ENCODE data around the gene GEN1. TPM values are rescaled to one million over a fixed set of nuclear protein-coding genes. Genes with fewer than 3 reads are reported as not detected.

Gene GEN1
- total and polyA plus RNA-seq, 4 donors = 1.2 to 12.7 (median 7.8) TPM

DNA sequence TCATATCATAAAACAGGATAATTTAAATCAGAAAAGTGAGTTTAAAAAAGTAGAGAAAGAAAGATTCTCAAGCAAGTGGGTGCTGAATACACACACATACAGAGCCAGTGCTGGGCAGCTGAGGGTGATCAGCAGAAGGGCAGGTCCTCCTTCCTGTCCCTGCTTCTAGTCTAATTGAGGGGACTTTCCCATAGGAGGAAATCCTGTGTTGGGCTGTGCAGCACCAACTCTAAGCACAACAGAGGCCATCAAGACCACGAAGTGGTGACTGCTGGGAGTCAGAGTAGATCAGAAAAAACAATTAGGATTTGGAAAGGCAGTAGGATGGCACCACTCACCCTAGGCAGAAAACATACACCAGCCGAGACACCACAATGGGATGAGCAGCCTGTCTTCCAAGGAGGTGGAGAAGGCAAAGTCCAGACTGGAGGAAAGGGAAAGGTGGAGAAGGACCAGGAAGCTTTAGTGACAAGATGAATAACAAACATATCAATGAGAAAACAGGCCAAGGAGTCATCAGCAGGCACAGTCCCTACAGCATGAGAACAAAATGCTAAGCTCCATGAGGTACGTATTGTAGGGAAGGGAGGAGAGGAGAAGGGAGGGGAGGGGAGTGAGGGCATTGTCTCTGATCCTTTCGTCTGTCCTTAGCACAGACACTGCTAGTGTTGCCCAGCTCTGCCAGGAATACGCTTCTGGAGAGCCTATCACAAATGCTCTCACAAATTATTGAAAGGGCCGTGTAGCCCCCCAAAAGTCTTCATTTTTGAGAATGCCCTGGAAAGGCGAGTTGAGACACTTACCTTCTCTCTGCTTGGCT lies 45.6 kb downstream of the GEN1 start:
- H3K36me3 ChIP-seq (ENCODE audit: control insufficient read depth in 4 of 4, insufficient read depth in 3 of 4, low read depth in 1 of 4, low read length in 3 of 4) = no peaks in the 10 kb centered on the region
- WGBS = 84% methylated on average over 7 of the region's 7 CpGs
- TF ChIP-seq JUND (IDR thresholded peaks at IDR 0.05) = no peak
- TF ChIP-seq FOXA1 (IDR thresholded peaks at IDR 0.05) = no peak
- TF ChIP-seq TAF1 (conservative IDR thresholded peaks at IDR 0.05) = no peak
- TF ChIP-seq HNF4G (IDR thresholded peaks at IDR 0.05) = no peak
- TF ChIP-seq NR2F2 (IDR thresholded peaks at IDR 0.05) = no peak
- no peak for TF ChIP-seq ATF3 (IDR thresholded peaks at IDR 0.05)
- TF ChIP-seq REST (IDR thresholded peaks at IDR 0.05) = no peak

DNA sequence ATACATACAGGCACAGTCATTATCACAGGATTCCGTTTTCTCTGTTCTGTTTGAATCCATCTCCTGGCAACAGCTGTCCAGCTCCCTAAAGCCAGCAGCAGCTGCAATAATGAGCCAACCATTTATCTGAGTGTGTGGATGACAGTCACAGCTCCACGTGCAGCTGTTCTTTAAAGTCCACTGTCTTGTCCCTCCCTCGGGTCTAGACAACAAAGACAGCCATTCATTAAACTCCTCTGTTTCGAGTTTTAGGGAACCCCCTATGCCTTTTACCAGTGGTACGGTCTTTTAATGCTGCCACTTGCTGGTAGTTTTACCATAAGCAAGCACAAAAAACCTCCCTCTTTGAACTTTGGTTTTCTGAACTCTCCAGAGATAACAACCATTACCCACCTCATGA lies 46.3 kb downstream of the GEN1 start:
- H3K9me3 ChIP-seq (ENCODE audit: control insufficient read depth in 4 of 4, low read length in 3 of 4) = no peaks in the 10 kb centered on the region
- WGBS = 73% methylated on average over 5 of the region's 5 CpGs
- no peak overlapping the region for H3K27ac ChIP-seq (ENCODE audit: low read depth in 1 of 2, low read length in 2 of 2)
- H3K4me1 ChIP-seq (ENCODE audit: control insufficient read depth in 4 of 4, insufficient read depth in 4 of 4, low read length in 3 of 4) = no peaks in the 10 kb centered on the region
- no peak for DNase-seq (ENCODE audit: low spot score)
- TF ChIP-seq, protein P1, sequence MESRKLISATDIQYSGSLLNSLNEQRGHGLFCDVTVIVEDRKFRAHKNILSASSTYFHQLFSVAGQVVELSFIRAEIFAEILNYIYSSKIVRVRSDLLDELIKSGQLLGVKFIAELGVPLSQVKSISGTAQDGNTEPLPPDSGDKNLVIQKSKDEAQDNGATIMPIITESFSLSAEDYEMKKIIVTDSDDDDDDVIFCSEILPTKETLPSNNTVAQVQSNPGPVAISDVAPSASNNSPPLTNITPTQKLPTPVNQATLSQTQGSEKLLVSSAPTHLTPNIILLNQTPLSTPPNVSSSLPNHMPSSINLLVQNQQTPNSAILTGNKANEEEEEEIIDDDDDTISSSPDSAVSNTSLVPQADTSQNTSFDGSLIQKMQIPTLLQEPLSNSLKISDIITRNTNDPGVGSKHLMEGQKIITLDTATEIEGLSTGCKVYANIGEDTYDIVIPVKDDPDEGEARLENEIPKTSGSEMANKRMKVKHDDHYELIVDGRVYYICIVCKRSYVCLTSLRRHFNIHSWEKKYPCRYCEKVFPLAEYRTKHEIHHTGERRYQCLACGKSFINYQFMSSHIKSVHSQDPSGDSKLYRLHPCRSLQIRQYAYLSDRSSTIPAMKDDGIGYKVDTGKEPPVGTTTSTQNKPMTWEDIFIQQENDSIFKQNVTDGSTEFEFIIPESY (IDR thresholded peaks at IDR 0.05) = no peak
- TF ChIP-seq RXRA (IDR thresholded peaks at IDR 0.05) = no peak
- no peak for TF ChIP-seq HNF4G (IDR thresholded peaks at IDR 0.05)
- no peak for TF ChIP-seq FOXA2 (IDR thresholded peaks at IDR 0.05)
- TF ChIP-seq REST (IDR thresholded peaks at IDR 0.05) = no peak
- no peak for TF ChIP-seq FOXA1 (IDR thresholded peaks at IDR 0.05)
- no peak for TF ChIP-seq ATF3 (IDR thresholded peaks at IDR 0.05)
- no peak for TF ChIP-seq HNF4A (conservative IDR thresholded peaks at IDR 0.05)
- no peak for TF ChIP-seq NR2F2 (IDR thresholded peaks at IDR 0.05)
- TF ChIP-seq RAD21 (IDR thresholded peaks at IDR 0.05) = no peak
- no peak for TF ChIP-seq EGR1 (IDR thresholded peaks at IDR 0.05; ENCODE audit: low read depth in 2 of 2)
- TF ChIP-seq, protein P2, sequence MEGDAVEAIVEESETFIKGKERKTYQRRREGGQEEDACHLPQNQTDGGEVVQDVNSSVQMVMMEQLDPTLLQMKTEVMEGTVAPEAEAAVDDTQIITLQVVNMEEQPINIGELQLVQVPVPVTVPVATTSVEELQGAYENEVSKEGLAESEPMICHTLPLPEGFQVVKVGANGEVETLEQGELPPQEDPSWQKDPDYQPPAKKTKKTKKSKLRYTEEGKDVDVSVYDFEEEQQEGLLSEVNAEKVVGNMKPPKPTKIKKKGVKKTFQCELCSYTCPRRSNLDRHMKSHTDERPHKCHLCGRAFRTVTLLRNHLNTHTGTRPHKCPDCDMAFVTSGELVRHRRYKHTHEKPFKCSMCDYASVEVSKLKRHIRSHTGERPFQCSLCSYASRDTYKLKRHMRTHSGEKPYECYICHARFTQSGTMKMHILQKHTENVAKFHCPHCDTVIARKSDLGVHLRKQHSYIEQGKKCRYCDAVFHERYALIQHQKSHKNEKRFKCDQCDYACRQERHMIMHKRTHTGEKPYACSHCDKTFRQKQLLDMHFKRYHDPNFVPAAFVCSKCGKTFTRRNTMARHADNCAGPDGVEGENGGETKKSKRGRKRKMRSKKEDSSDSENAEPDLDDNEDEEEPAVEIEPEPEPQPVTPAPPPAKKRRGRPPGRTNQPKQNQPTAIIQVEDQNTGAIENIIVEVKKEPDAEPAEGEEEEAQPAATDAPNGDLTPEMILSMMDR (IDR thresholded peaks at IDR 0.05; ENCODE audit: low read depth, low read length, missing input control) = no peak
- TF ChIP-seq MAX (IDR thresholded peaks at IDR 0.05) = no peak
- no peak for TF ChIP-seq TAF1 (conservative IDR thresholded peaks at IDR 0.05)
- TF ChIP-seq SP1 (IDR thresholded peaks at IDR 0.05) = no peak
- no peak for TF ChIP-seq JUND (IDR thresholded peaks at IDR 0.05)
- TF ChIP-seq GABPA (IDR thresholded peaks at IDR 0.05 in 1 of 2, conservative IDR thresholded peaks at IDR 0.05 in 1 of 2) = no peak
- no peak for TF ChIP-seq YY1 (IDR thresholded peaks at IDR 0.05)
- H3K27me3 ChIP-seq (ENCODE audit: control insufficient read depth in 4 of 4, insufficient read depth in 4 of 4, low read length in 3 of 4) = no peaks in the 10 kb centered on the region
- no peak overlapping the region for H3K9ac ChIP-seq (ENCODE audit: low read depth in 1 of 2, low read length in 2 of 2)
- no peaks in the 10 kb centered on the region for H3K36me3 ChIP-seq (ENCODE audit: control insufficient read depth in 4 of 4, insufficient read depth in 3 of 4, low read depth in 1 of 4, low read length in 3 of 4)
- H3K4me3 ChIP-seq (ENCODE audit: low read depth in 1 of 3, low read length in 3 of 3) = no peak overlapping the region

More for the DNA sequence above, 45.6 kb downstream of the GEN1 start:
- Histone ChIP-seq H3K4me3 (ENCODE audit: low read depth in 1 of 3, low read length in 3 of 3) (no peak overlapping the region), H3K9ac (ENCODE audit: low read depth in 1 of 2, low read length in 2 of 2) (no peak overlapping the region), H3K27ac (ENCODE audit: low read depth in 1 of 2, low read length in 2 of 2) (no peak overlapping the region), H3K4me1 (ENCODE audit: control insufficient read depth in 4 of 4, insufficient read depth in 4 of 4, low read length in 3 of 4) (no peaks in the 10 kb centered on the region), H3K9me3 (ENCODE audit: control insufficient read depth in 4 of 4, low read length in 3 of 4) (no peaks in the 10 kb centered on the region), H3K27me3 (ENCODE audit: control insufficient read depth in 4 of 4, insufficient read depth in 4 of 4, low read length in 3 of 4) (no peaks in the 10 kb centered on the region)
- DNase-seq (ENCODE audit: low spot score) = no peak
